Stomach (tissue), 9 donors: ENCODE data around the gene UBA5. TPM values are rescaled to one million over a fixed set of nuclear protein-coding genes. Genes with fewer than 3 reads are reported as not detected.

Source experiments
- DNase-seq, 2 donors: peaks; one replicate each; pipeline versions ENCODE4 v3.0.0 to v3.0.0-alpha.2; 2013 to 2019
- H3K27ac ChIP-seq, 5 donors: fragments of 200-600 bp in 4 of 5; sonication (generic) in 4 of 5; one replicate each; pipeline ENCODE4 v1.5.1; 2013 to 2019; ENCODE audit warnings: mild to moderate bottlenecking in 1 of 5, moderate library complexity in 1 of 5
- H3K27me3 ChIP-seq, 3 donors: fragments of 200-600 bp; sonication (generic); one replicate each; pipeline ENCODE4 v1.5.1; 2017 to 2019; ENCODE audit warnings: mixed run types in 1 of 3
- H3K36me3 ChIP-seq, 4 donors: fragments of 200-600 bp; sonication (generic); 1 replicate in 3 of 4; 2 replicates in 1 of 4; pipeline ENCODE4 v1.5.1; 2016 to 2019
- H3K4me1 ChIP-seq, 4 donors: fragments of 200-600 bp; sonication (generic); one replicate each; pipeline ENCODE4 v1.5.1; 2016 to 2019
- H3K4me3 ChIP-seq, 4 donors: fragments of 200-600 bp; sonication (generic) in 3 of 4; one replicate each; pipeline ENCODE4 v1.5.1; 2016 to 2019; ENCODE audit warnings: mild to moderate bottlenecking in 1 of 4
- H3K9me3 ChIP-seq, 4 donors: fragments of 200-600 bp; sonication (generic); one replicate each; pipeline ENCODE4 v1.5.1; 2016 to 2019
- EP300 ChIP-seq: sonication (generic); formaldehyde crosslinking; IDR thresholded peaks from one replicate; pipeline ENCODE4 v1.6.1; 2017; ENCODE audit warnings: antibody characterized with exemption
- POLR2A ChIP-seq, 4 donors: fragments of 450-650 bp; IDR thresholded peaks; one replicate each; pipeline ENCODE4 v1.6.1; 2016; ENCODE audit warnings: antibody characterized with exemption in 4 of 4, control low read depth in 2 of 4, mild to moderate bottlenecking in 1 of 4, moderate library complexity in 1 of 4
- POLR2AphosphoS5 ChIP-seq, 3 donors: sonication (generic); formaldehyde crosslinking; IDR thresholded peaks; one replicate each; pipeline ENCODE4 v1.6.1; 2016; ENCODE audit warnings: antibody characterized with exemption in 3 of 3
- WGBS, 5 donors: extraction: QIAGEN DNeasy Blood & Tissue Kit in 3 of 5; methylation state at CpG; one replicate each; pipeline versions ENCODE4 v1.1.5 to v1.1.7; 2013 to 2018; 5-methylcytosine and 5-hydroxymethylcytosine counted together
- intact Hi-C: fragments of 100-400 bp; cut with DNase I; formaldehyde crosslinking; loops from one replicate; pipeline ENCODE4 v1.15.1; 2023; ENCODE audit warnings: low total_unique reads
- polyA plus RNA-seq, 3 donors: library from polyadenylated mRNA; stranded (reverse); fragments of 200-250 nt; gene quantifications; one replicate each; pipeline ENCODE4 v1.2.3, GENCODE V29; 2013
- total RNA-seq, 5 donors: library from RNA; depleted of rRNA; stranded (reverse); fragments of >200 nt; gene quantifications; one replicate each; pipeline versions ENCODE4 v1.1.0 to v1.2.3, GENCODE V29; 2014 to 2016
- TF ChIP-seq, protein P1 (sequence below), 7 experiments: fragments of 450-650 bp in 4 of 7; fragments of 200-600 bp in 3 of 7; sonication (generic) in 3 of 7; IDR thresholded peaks; one replicate each; pipeline ENCODE4 v1.5.1; 2016 to 2019; ENCODE audit warnings: antibody characterized with exemption in 7 of 7, control low read depth in 2 of 7, mild to moderate bottlenecking in 1 of 7
- donor health status: healthy with polysubstance abuse.
- donor health status: Bipolar disorder and iron deficiency.
- donor health status: healthy.

UBA5 gene
- total and polyA plus RNA-seq, 8 donors: 20.2 to 88.7 (median 54.9) TPM

DNA sequence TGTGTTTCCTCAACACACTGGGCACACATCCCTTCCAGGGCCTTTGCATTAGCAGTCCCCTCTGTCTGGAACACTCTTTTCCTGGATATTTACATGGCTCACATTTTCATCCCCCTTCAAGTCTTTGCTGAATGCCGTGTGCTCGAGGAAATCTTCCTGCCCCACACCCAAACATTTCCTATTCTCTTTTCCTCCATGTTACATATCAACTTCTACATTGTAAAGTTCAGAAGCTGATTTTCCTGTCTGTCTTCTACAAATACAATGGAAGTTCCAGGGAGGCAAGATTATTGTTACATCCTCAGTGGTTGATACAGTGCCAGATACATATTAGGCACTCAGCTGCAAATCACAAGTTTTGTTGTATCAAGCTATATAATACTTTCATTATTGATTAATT lies 4.7 kb upstream of the UBA5 start:
- no peaks in the 10 kb centered on the region for H3K27me3 ChIP-seq
- H3K9me3 ChIP-seq: no peaks in the 10 kb centered on the region
- peaks cover 6 to 31% (median 17%) of the 10 kb centered on the region in 4 donors for H3K4me1 ChIP-seq
- no peak for TF ChIP-seq EP300
- TF ChIP-seq, protein P1, sequence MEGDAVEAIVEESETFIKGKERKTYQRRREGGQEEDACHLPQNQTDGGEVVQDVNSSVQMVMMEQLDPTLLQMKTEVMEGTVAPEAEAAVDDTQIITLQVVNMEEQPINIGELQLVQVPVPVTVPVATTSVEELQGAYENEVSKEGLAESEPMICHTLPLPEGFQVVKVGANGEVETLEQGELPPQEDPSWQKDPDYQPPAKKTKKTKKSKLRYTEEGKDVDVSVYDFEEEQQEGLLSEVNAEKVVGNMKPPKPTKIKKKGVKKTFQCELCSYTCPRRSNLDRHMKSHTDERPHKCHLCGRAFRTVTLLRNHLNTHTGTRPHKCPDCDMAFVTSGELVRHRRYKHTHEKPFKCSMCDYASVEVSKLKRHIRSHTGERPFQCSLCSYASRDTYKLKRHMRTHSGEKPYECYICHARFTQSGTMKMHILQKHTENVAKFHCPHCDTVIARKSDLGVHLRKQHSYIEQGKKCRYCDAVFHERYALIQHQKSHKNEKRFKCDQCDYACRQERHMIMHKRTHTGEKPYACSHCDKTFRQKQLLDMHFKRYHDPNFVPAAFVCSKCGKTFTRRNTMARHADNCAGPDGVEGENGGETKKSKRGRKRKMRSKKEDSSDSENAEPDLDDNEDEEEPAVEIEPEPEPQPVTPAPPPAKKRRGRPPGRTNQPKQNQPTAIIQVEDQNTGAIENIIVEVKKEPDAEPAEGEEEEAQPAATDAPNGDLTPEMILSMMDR (IDR thresholded peaks at IDR 0.05): no peak
- TF ChIP-seq POLR2AphosphoS5 (IDR thresholded peaks at IDR 0.05): no peak
- no peak for TF ChIP-seq POLR2A (IDR thresholded peaks at IDR 0.05)
- intact Hi-C loops: no loop called here
- H3K27ac ChIP-seq: no peak overlapping the region
- no peaks in the 10 kb centered on the region for H3K36me3 ChIP-seq
- H3K4me3 ChIP-seq: no peak overlapping the region
- 68 to 94% (median 80%) methylated on average over 2 of the region's 2 CpGs for WGBS, 5 donors
- DNase-seq: no peak

DNA sequence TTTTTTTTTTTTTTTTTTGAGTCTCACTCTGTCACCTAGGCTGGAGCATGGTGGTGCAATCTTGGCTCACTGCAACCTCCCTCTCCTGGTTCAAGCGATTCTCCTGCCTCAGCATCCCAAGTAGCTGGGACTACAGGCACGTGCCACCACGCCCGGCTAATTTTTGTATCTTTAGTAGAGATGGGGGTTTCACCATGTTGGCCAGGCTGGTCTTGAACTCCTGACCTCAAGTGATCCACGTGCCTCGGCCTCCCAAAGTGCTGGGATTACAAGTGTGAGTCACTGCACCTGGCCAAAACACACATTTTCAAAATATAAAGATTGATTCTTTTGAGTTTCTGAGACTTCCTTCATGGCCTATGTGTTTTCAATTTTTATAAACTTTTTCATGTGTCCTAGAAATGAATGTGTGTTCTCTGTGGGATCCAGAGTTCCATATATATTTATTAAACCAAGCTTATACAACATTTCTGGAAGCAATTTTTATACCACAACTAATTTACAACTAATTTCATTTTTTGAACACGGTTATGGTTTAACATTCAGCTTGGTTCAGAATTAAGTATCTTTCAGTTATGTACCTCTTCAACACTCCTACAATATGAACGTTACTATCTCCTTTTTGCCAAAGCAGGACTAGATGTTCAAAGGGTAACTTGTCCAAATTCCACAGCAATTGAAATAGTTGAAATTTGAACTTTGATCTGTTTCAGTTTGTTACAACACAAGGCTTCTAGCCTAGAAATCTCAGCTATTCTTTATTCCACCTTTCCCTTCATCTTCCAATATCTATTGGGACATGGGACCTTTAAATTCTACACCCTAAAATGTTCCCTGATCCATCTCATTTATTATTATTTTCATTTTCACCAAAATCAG lies 2.0 kb upstream of the UBA5 start:
- Histone ChIP-seq H3K27me3 (no peaks in the 10 kb centered on the region), H3K4me3 (peak overlapping the region in 1 of 4 donors; percentile 63), H3K4me1 (peaks cover 18 to 52% (median 39%) of the 10 kb centered on the region in 4 donors), H3K9me3 (no peaks in the 10 kb centered on the region), H3K36me3 (no peaks in the 10 kb centered on the region), H3K27ac (peak overlapping the region in 1 of 5 donors; percentile 92)
- TF ChIP-seq EP300: no peak
- no peak for TF ChIP-seq POLR2A (IDR thresholded peaks at IDR 0.05)
- TF ChIP-seq, protein P1 (IDR thresholded peaks at IDR 0.05): no peak
- TF ChIP-seq POLR2AphosphoS5 (IDR thresholded peaks at IDR 0.05): no peak
- intact Hi-C loops: no loop called here
- 85 to 90% (median 87%) methylated on average over 8 of the region's 8 CpGs for WGBS, 5 donors
- no peak for DNase-seq

DNA sequence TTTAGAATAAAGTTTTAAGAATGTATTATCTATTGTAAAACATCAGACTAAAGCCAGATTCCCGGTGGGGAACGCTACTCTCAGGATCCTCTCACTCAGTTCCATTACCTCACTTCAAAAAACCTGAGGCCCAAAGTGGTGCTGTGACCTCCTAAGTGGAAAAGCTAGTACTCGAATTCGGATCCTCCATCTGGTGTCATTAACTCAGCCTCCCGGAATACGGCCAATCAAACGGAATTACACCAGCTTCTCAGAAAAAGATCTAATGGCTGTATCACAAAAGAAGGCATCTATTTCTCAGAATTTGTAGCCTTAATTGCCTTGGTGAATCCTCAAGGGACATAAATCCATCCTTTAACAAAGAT lies 1.1 kb upstream of the UBA5 start:
- no peaks in the 10 kb centered on the region for H3K36me3 ChIP-seq
- 9 to 14% (median 11%) methylated on average over 7 of the region's 7 CpGs for WGBS, 5 donors
- H3K9me3 ChIP-seq: no peaks in the 10 kb centered on the region
- intact Hi-C loops: no loop called here
- no peak for DNase-seq
- peaks cover 21 to 58% (median 42%) of the 10 kb centered on the region in 4 donors for H3K4me1 ChIP-seq
- H3K4me3 ChIP-seq: peak overlapping the region; percentile 63 to 91 (median 84)
- TF ChIP-seq POLR2A (IDR thresholded peaks at IDR 0.05) (no peak), POLR2AphosphoS5 (IDR thresholded peaks at IDR 0.05) (no peak), EP300 (no peak)
- TF ChIP-seq, protein P1 (IDR thresholded peaks at IDR 0.05): no peak
- H3K27ac ChIP-seq: peak overlapping the region in 4 of 5 donors; percentile 87 to 94 (median 92)
- no peaks in the 10 kb centered on the region for H3K27me3 ChIP-seq

DNA sequence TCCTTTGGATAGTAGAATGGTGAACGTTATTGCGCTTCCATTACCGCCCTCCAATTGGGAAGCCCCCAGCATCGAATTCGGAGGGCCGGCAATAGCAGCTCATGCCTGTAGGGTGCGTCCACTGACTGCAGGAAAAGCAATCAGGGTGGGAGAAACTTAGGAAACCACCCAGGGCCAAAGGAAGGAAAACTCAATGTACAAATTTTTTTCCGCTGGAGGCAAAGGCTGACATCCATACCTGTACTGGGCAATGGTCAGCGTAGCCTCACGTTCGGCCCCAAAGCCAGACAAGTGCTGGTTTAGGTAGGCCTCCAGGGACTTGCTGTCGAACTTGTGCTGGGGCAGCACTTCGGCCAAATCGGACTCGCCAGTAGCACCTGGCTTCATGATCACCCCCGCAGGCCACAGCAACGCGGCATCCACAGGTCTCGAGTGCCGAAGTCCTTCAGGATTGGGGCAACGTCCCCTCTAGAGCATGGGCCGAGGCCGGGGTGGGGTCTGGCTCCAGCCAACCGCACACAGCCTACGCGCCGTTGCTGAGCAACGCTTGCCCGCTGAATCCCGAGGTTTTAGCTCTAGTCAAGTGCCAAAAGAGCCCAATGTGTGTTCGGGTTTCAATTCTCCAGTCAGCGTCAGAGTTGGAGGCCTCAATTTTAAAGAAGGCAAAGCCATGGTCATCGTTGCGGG lies 621 bp upstream of the UBA5 start, which contains the start of gene ACAD11:
Gene ACAD11 (minus strand): TSS at position 445 of the 687 bp plus-strand sequence. CDS start 58 bp downstream, at position 387.
- H3K27ac ChIP-seq: peak within 1 kb of the TSS; percentile 87 to 95 (median 93)
- H3K4me3 ChIP-seq: peak within 1 kb of the TSS; percentile 63 to 91 (median 84)
- H3K9me3 ChIP-seq: no peaks in the 10 kb centered on the region
- DNase-seq: peak; percentile 64 to 90
- peaks cover 21 to 63% (median 43%) of the 10 kb centered on the region in 4 donors for H3K4me1 ChIP-seq
- no peak for TF ChIP-seq POLR2A (IDR thresholded peaks at IDR 0.05)
- TF ChIP-seq POLR2AphosphoS5 (IDR thresholded peaks at IDR 0.05): peak in 2 of 3 donors; percentile 21 to 56
- TF ChIP-seq, protein P1 (IDR thresholded peaks at IDR 0.05): peak in 5 of 7 experiments; percentile 36 to 66 (median 59)
- intact Hi-C loops: no loop called here
- WGBS, 5 donors: 0 to 1% (median 0%) methylated on average over 32 to 34 of the region's 34 CpGs
- H3K27me3 ChIP-seq: no peaks in the 10 kb centered on the region
- no peaks in the 10 kb centered on the region for H3K36me3 ChIP-seq
